IMR-90 (cell line): ENCODE measurements around the gene NFKB1.

Experiments
- BHLHE40 ChIP-seq: fragments of 150-350 bp; IDR thresholded peaks from 2 replicates; pipeline ENCODE4 v1.6.1; 2016; ENCODE audit warnings: mild to moderate bottlenecking, low read depth, low read length
- CEBPB ChIP-seq: IDR thresholded peaks from 2 replicates; pipeline ENCODE4 v1.6.1; 2012; ENCODE audit warnings: low read depth, low read length, improper control_type of control experiment
- CHD1 ChIP-seq: IDR thresholded peaks from 2 replicates; pipeline ENCODE4 v1.6.1; 2012; ENCODE audit warnings: low read depth, low read length, improper control_type of control experiment
- CTCF ChIP-seq: conservative IDR thresholded peaks from 2 replicates; pipeline ENCODE4 v1.5.1; 2012; ENCODE audit warnings: mild to moderate bottlenecking, low read depth, low read length, improper control_type of control experiment
- FOS ChIP-seq: fragments of 150-350 bp; IDR thresholded peaks from 2 replicates; pipeline ENCODE4 v1.6.1; 2016; ENCODE audit warnings: low read depth, low read length
- MAZ ChIP-seq: IDR thresholded peaks from 2 replicates; pipeline ENCODE4 v1.6.1; 2012; ENCODE audit warnings: low read depth, mild to moderate bottlenecking, low read length, improper control_type of control experiment, moderate library complexity, borderline replicate concordance
- MXI1 ChIP-seq: IDR thresholded peaks from 2 replicates; pipeline ENCODE4 v1.6.1; 2012; ENCODE audit warnings: low read depth, mild to moderate bottlenecking, low read length, moderate library complexity, borderline replicate concordance
- POLR2A ChIP-seq: IDR thresholded peaks from 2 replicates; pipeline ENCODE4 v1.6.1; 2012; ENCODE audit warnings: mild to moderate bottlenecking, low read depth, low read length
- RAD21 ChIP-seq: IDR thresholded peaks from 2 replicates; pipeline ENCODE4 v1.6.1; 2012; ENCODE audit warnings: low read length, improper control_type of control experiment
- RCOR1 ChIP-seq: IDR thresholded peaks from 2 replicates; pipeline ENCODE4 v1.6.1; 2012; ENCODE audit warnings: mild to moderate bottlenecking, low read length, improper control_type of control experiment; ENCODE audit not compliant: insufficient replicate concordance
- RFX5 ChIP-seq: IDR thresholded peaks from 2 replicates; pipeline ENCODE4 v1.8.0; 2012; ENCODE audit warnings: low read depth, mild to moderate bottlenecking, low read length, moderate library complexity
- SMC3 ChIP-seq: fragments of 150-350 bp; IDR thresholded peaks from 2 replicates; pipeline ENCODE4 v1.6.1; 2016; ENCODE audit warnings: low read depth, mild to moderate bottlenecking, antibody characterized with exemption, low read length, moderate library complexity
- TF ChIP-seq, protein P1 (sequence below): fragments of 150-350 bp; IDR thresholded peaks from 2 replicates; pipeline ENCODE4 v1.6.1; 2017; ENCODE audit warnings: mild to moderate bottlenecking, antibody characterized with exemption, low read length, low read depth
- TF ChIP-seq, protein P2 (sequence below): fragments of 150-350 bp; IDR thresholded peaks from 2 replicates; pipeline ENCODE4 v1.6.1; 2016; ENCODE audit warnings: low read depth, mild to moderate bottlenecking, low read length, moderate library complexity, borderline replicate concordance

DNA sequence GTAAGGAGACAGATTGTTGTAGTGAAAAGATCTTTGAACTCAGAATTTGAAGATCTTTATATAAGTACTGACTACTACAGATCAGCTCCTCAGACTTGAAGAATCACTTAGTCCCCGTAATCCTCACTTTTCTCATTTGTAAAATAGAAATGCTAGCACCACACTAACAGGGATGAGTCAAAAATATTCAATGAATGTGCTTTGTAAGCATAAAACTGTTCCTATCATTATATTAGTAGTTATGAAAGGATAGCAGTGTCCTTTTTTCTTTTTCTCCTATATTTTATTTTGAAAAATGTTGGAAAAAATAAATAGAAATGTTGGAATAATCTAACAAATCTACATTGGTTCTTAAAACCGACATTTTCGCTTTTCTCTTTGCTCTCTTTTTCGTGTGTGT, 25.4 kb downstream of the NFKB1 start:
- TF ChIP-seq RFX5, result no peak
- no peak for TF ChIP-seq CTCF
- no peak for TF ChIP-seq CHD1
- no peak for TF ChIP-seq BHLHE40
- no peak for TF ChIP-seq SMC3
- no peak for TF ChIP-seq CEBPB
- no peak for TF ChIP-seq RCOR1
- no peak for TF ChIP-seq POLR2A
- TF ChIP-seq MAZ, result no peak
- no peak for TF ChIP-seq RAD21
- no peak for TF ChIP-seq MXI1
- TF ChIP-seq, protein P1, sequence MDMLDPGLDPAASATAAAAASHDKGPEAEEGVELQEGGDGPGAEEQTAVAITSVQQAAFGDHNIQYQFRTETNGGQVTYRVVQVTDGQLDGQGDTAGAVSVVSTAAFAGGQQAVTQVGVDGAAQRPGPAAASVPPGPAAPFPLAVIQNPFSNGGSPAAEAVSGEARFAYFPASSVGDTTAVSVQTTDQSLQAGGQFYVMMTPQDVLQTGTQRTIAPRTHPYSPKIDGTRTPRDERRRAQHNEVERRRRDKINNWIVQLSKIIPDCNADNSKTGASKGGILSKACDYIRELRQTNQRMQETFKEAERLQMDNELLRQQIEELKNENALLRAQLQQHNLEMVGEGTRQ, result no peak
- TF ChIP-seq, protein P2, sequence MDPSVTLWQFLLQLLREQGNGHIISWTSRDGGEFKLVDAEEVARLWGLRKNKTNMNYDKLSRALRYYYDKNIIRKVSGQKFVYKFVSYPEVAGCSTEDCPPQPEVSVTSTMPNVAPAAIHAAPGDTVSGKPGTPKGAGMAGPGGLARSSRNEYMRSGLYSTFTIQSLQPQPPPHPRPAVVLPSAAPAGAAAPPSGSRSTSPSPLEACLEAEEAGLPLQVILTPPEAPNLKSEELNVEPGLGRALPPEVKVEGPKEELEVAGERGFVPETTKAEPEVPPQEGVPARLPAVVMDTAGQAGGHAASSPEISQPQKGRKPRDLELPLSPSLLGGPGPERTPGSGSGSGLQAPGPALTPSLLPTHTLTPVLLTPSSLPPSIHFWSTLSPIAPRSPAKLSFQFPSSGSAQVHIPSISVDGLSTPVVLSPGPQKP, result no peak
- no peak for TF ChIP-seq FOS
